Measurements from ENCODE around the gene ACTR1B.
"Not testable (repeated sequence)": the region's sequence is repeated elsewhere in the genome, so short reads cannot be mapped to it uniquely, and the experiment has no call there.

ACTR1B gene

DNA sequence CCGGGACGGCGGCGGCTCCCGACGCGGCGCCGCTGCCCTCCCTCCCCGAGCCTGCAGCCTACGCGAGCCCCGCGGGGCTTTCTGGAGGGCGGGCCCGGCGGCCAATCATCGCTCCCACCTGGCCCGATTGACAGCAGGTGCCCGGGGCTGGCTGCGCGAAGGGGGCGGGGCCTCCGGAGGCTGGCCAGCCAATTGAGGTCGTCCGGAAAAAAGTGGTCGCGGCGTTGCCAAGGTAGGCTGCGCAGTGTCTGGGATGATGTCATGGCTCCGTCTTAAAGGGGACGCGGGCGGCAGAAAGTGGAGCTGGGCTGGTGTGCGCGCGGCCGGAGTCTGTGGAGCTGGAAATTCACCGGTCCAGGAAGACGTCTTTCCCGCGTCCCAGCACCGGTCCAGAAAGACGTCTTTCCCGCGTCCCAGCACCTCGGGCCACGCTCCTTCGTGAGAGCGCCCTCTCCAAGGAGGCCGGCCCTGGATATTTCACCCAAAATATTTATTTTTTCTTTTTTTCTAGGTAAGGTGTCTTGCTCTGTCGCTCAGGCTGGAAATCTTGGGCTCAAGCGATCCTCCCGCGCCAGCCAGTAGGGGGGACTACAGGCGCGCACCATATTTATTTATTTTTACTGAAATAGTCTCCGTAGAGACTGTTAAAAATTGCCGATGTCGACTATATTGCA lies at the start of gene ACTR1B:
Gene ACTR1B, minus strand, starts transcription at position 83 of the 674 bp plus-strand sequence. CDS start 154 bp downstream, outside the sequence.
- TF ChIP-seq CTCF (IDR thresholded peaks at IDR 0.05): peak; percentile 84
- peak within 1 kb of the TSS; percentile 89 for H2AFZ ChIP-seq
- peak within 1 kb of the TSS; percentile 85 for H3K27ac ChIP-seq
- peaks cover 8% of the 10 kb centered on the region for H3K4me1 ChIP-seq
- H3K4me3 ChIP-seq (ENCODE audit: low read depth, low read length): peak within 1 kb of the TSS; percentile 81
- H3K9ac ChIP-seq: peak within 1 kb of the TSS; percentile 43
- no peaks in the 10 kb centered on the region for H3K36me3 ChIP-seq (ENCODE audit: control insufficient read depth, insufficient read depth, low read length)
- peak within 1 kb of the TSS; percentile 91 for H3K4me2 ChIP-seq (ENCODE audit: low read length)
- H3K27me3 ChIP-seq (ENCODE audit: control insufficient read depth, insufficient read depth, low read length): no peaks in the 10 kb centered on the region
- no peaks in the 10 kb centered on the region for H3K79me2 ChIP-seq
- H3K9me3 ChIP-seq (ENCODE audit: control insufficient read depth, low read length): no peaks in the 10 kb centered on the region

GRCh38 chr2:97712693-97713295 lies 49.0 kb upstream of the ACTR1B start:
- Histone ChIP-seq H2AFZ (peak overlapping the region; percentile 56), H3K4me3 (ENCODE audit: low read depth, low read length) (no peak overlapping the region), H3K27ac (no peak overlapping the region)

GRCh38 chr2:97712175-97712574 lies 48.3 kb upstream of the ACTR1B start:
- H3K9me3 ChIP-seq (ENCODE audit: control insufficient read depth, low read length); H3K79me2 ChIP-seq; H3K27ac ChIP-seq; H2AFZ ChIP-seq; H3K36me3 ChIP-seq (ENCODE audit: control insufficient read depth, insufficient read depth, low read length); H3K4me1 ChIP-seq; H3K4me2 ChIP-seq (ENCODE audit: low read length); H3K4me3 ChIP-seq (ENCODE audit: low read depth, low read length); H3K9ac ChIP-seq; H3K27me3 ChIP-seq (ENCODE audit: control insufficient read depth, insufficient read depth, low read length): not testable (repeated sequence)

More at GRCh38 chr2:97712693-97713295, 49.0 kb upstream of the ACTR1B start:
- Histone ChIP-seq H3K9me3 (ENCODE audit: control insufficient read depth, low read length) (no peaks in the 10 kb centered on the region), H3K36me3 (ENCODE audit: control insufficient read depth, insufficient read depth, low read length) (no peaks in the 10 kb centered on the region), H3K4me1 (peaks cover 9% of the 10 kb centered on the region), H3K9ac (no peak overlapping the region), H3K4me2 (ENCODE audit: low read length) (no peak overlapping the region), H3K27me3 (ENCODE audit: control insufficient read depth, insufficient read depth, low read length) (no peaks in the 10 kb centered on the region), H3K79me2 (no peaks in the 10 kb centered on the region)
- no peak for TF ChIP-seq CTCF (IDR thresholded peaks at IDR 0.05)

- H2AFZ ChIP-seq: no peak overlapping the region
Measured at GRCh38 chr2:97711394-97711711, 47.5 kb upstream of the ACTR1B start.

DNA sequence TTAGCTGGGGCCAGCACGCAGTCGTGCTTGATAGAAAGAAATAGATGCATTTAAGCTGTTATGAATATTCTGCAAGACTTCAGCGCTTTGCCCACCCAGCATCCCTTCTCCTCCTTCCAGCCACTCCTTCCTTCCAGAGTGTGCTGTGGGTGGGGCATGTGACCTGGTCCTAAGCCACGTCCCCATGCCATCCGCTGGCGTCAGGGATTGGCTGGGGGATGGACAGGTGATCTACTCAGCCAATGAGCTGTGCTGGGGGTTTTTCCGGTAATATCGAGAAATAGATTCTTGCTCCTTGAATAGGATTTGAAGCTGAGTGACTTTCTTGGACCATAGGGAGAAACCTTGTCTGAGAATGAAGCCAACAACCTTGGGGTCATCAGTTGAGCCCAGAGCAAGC lies 44.8 kb upstream of the ACTR1B start:
- no peak overlapping the region for H3K9ac ChIP-seq
- TF ChIP-seq CTCF (IDR thresholded peaks at IDR 0.05): no peak
- no peaks in the 10 kb centered on the region for H3K79me2 ChIP-seq
- no peak overlapping the region for H3K4me2 ChIP-seq (ENCODE audit: low read length)
- H3K36me3 ChIP-seq (ENCODE audit: control insufficient read depth, insufficient read depth, low read length): no peaks in the 10 kb centered on the region
- no peaks in the 10 kb centered on the region for H3K9me3 ChIP-seq (ENCODE audit: control insufficient read depth, low read length)
- H3K27ac ChIP-seq: no peak overlapping the region
- H2AFZ ChIP-seq: no peak overlapping the region
- H3K4me3 ChIP-seq (ENCODE audit: low read depth, low read length): no peak overlapping the region
- H3K27me3 ChIP-seq (ENCODE audit: control insufficient read depth, insufficient read depth, low read length): no peaks in the 10 kb centered on the region
- H3K4me1 ChIP-seq: peaks cover 9% of the 10 kb centered on the region

More at GRCh38 chr2:97711394-97711711, 47.5 kb upstream of the ACTR1B start:
- no peak overlapping the region for H3K4me3 ChIP-seq (ENCODE audit: low read depth, low read length)
- peak overlapping the region; percentile 5 for H3K4me2 ChIP-seq (ENCODE audit: low read length)
- H3K9me3 ChIP-seq (ENCODE audit: control insufficient read depth, low read length): no peaks in the 10 kb centered on the region
- H3K36me3 ChIP-seq (ENCODE audit: control insufficient read depth, insufficient read depth, low read length): no peaks in the 10 kb centered on the region
- no peak overlapping the region for H3K9ac ChIP-seq
- no peaks in the 10 kb centered on the region for H3K79me2 ChIP-seq
- no peaks in the 10 kb centered on the region for H3K27me3 ChIP-seq (ENCODE audit: control insufficient read depth, insufficient read depth, low read length)
- H3K4me1 ChIP-seq: peaks cover 9% of the 10 kb centered on the region
- H3K27ac ChIP-seq: no peak overlapping the region
- no peak for TF ChIP-seq CTCF (IDR thresholded peaks at IDR 0.05)
